Liver (tissue), 9 donors: Measurements from ENCODE around the gene NUP54. TPM values are rescaled to one million over a fixed set of nuclear protein-coding genes. Genes with fewer than 3 reads are reported as not detected.

Experiments
- DNase-seq: peaks from one replicate; pipeline ENCODE4 v3.0.0-alpha.2; 2017; ENCODE audit warnings: low spot score
- H3K27ac ChIP-seq, 2 donors: one replicate each; pipeline ENCODE4 v1.7.0; 2013; ENCODE audit warnings: inconsistent platforms in 2 of 2, low read length in 2 of 2, control low read depth in 1 of 2, low read depth in 1 of 2, mild to moderate bottlenecking in 1 of 2
- H3K27me3 ChIP-seq, 4 donors: one replicate each; pipeline versions ENCODE4 v1.6.1 to v1.7.0; 2013; ENCODE audit warnings: low read length in 3 of 4, inconsistent platforms in 1 of 4, mild to moderate bottlenecking in 1 of 4, moderate library complexity in 1 of 4; ENCODE audit not compliant: control insufficient read depth in 4 of 4, insufficient read depth in 4 of 4
- H3K36me3 ChIP-seq, 4 donors: one replicate each; pipeline versions ENCODE4 v1.6.1 to v1.7.0; 2013; ENCODE audit warnings: low read length in 3 of 4, mild to moderate bottlenecking in 3 of 4, low read depth in 1 of 4, moderate library complexity in 1 of 4; ENCODE audit not compliant: control insufficient read depth in 4 of 4, insufficient read depth in 3 of 4
- H3K4me1 ChIP-seq, 4 donors: one replicate each; pipeline versions ENCODE4 v1.6.1 to v1.7.0; 2013; ENCODE audit warnings: low read length in 3 of 4, mild to moderate bottlenecking in 3 of 4, moderate library complexity in 1 of 4; ENCODE audit not compliant: control insufficient read depth in 4 of 4, insufficient read depth in 4 of 4
- H3K4me3 ChIP-seq, 3 donors: one replicate each; pipeline versions ENCODE4 v1.6.1 to v1.7.0; 2013; ENCODE audit warnings: low read length in 3 of 3, control low read depth in 1 of 3, low read depth in 1 of 3, mild to moderate bottlenecking in 1 of 3
- H3K9ac ChIP-seq, 2 donors: one replicate each; pipeline ENCODE4 v1.7.0; 2013; ENCODE audit warnings: low read length in 2 of 2, mild to moderate bottlenecking in 2 of 2, moderate library complexity in 2 of 2, control low read depth in 1 of 2, low read depth in 1 of 2
- H3K9me3 ChIP-seq, 4 donors: one replicate each; pipeline versions ENCODE4 v1.6.1 to v1.7.0; 2013; ENCODE audit warnings: low read length in 3 of 4; ENCODE audit not compliant: control insufficient read depth in 4 of 4
- EGR1 ChIP-seq, 2 donors: IDR thresholded peaks; 2 replicates each; pipeline ENCODE4 v1.6.1; 2016 to 2018; ENCODE audit warnings: antibody characterized with exemption in 2 of 2, low read depth in 2 of 2
- FOXA1 ChIP-seq: IDR thresholded peaks from 2 replicates; pipeline ENCODE4 v1.6.1; 2016; ENCODE audit warnings: antibody characterized with exemption
- FOXA2 ChIP-seq: IDR thresholded peaks from 2 replicates; pipeline ENCODE4 v1.6.1; 2016; ENCODE audit warnings: antibody characterized with exemption
- GABPA ChIP-seq, 2 donors: IDR thresholded peaks in 1 of 2; conservative IDR thresholded peaks in 1 of 2; 2 replicates each; pipeline ENCODE4 v1.6.1; 2016; ENCODE audit warnings: antibody characterized with exemption in 2 of 2, mild to moderate bottlenecking in 1 of 2, moderate library complexity in 1 of 2
- HNF4A ChIP-seq, 2 donors: conservative IDR thresholded peaks; 2 replicates each; pipeline ENCODE4 v1.6.1; 2016; ENCODE audit warnings: antibody characterized with exemption in 2 of 2, mild to moderate bottlenecking in 2 of 2
- HNF4G ChIP-seq: IDR thresholded peaks from 2 replicates; pipeline ENCODE4 v1.6.1; 2016; ENCODE audit warnings: antibody characterized with exemption
- JUND ChIP-seq, 2 donors: IDR thresholded peaks; 2 replicates each; pipeline ENCODE4 v1.6.1; 2016; ENCODE audit warnings: antibody characterized with exemption in 2 of 2
- NR2F2 ChIP-seq: IDR thresholded peaks from 2 replicates; pipeline ENCODE4 v1.6.1; 2016; ENCODE audit warnings: antibody characterized with exemption
- RAD21 ChIP-seq, 2 donors: IDR thresholded peaks; 2 replicates each; pipeline ENCODE4 v1.6.1; 2016; ENCODE audit warnings: antibody characterized with exemption in 2 of 2, mild to moderate bottlenecking in 2 of 2
- RXRA ChIP-seq, 2 donors: IDR thresholded peaks; 2 replicates each; pipeline ENCODE4 v1.6.1; 2017 to 2018; ENCODE audit warnings: antibody characterized with exemption in 2 of 2, mild to moderate bottlenecking in 1 of 2
- SP1 ChIP-seq: IDR thresholded peaks from 2 replicates; pipeline ENCODE4 v1.6.1; 2018; ENCODE audit warnings: antibody characterized with exemption, mild to moderate bottlenecking
- TAF1 ChIP-seq: conservative IDR thresholded peaks from 2 replicates; pipeline ENCODE4 v1.6.1; 2016; ENCODE audit warnings: antibody characterized with exemption, mild to moderate bottlenecking
- YY1 ChIP-seq: IDR thresholded peaks from 2 replicates; pipeline ENCODE4 v1.6.1; 2016; ENCODE audit warnings: antibody characterized with exemption, mild to moderate bottlenecking
- WGBS: extraction: QIAGEN DNeasy Blood & Tissue Kit; methylation state at CpG from one replicate; pipeline ENCODE4 v1.1.7; 2013; 5-methylcytosine and 5-hydroxymethylcytosine counted together
- polyA plus RNA-seq, 2 donors: library from polyadenylated mRNA; stranded (reverse) in 1 of 2; unstranded in 1 of 2; fragments of 200-250 nt in 1 of 2; fragments of >200 nt in 1 of 2; fragmentation: Nextera tagmentation in 1 of 2; extraction: Ambion mirVana in 1 of 2; gene quantifications; one replicate each; pipeline versions ENCODE4 v1.2.1 to v1.2.3, GENCODE V29; 2013 to 2015
- total RNA-seq, 2 donors: library from RNA; depleted of rRNA; stranded (reverse); fragments of >200 nt; gene quantifications; one replicate each; pipeline ENCODE4 v1.2.3, GENCODE V29; 2014
- TF ChIP-seq, protein P1 (sequence below): IDR thresholded peaks from 2 replicates; pipeline ENCODE4 v1.6.1; 2016; ENCODE audit warnings: antibody characterized with exemption
- TF ChIP-seq, protein P2 (sequence below): IDR thresholded peaks from 2 replicates; pipeline ENCODE4 v1.6.1; 2016; ENCODE audit warnings: antibody characterized with exemption
- TF ChIP-seq, protein P3 (sequence below): IDR thresholded peaks from 2 replicates; pipeline ENCODE4 v1.6.1; 2016; ENCODE audit warnings: antibody characterized with exemption, mild to moderate bottlenecking
- TF ChIP-seq, protein P4 (sequence below): fragments of 150-350 bp; IDR thresholded peaks from 2 replicates; pipeline ENCODE4 v1.5.1; 2017; ENCODE audit warnings: improper control_type of control experiment, low read depth, low read length; ENCODE audit not compliant: missing input control
- TF ChIP-seq, protein P5 (sequence below): IDR thresholded peaks from 2 replicates; pipeline ENCODE4 v1.6.1; 2016; ENCODE audit warnings: antibody characterized with exemption
- donor health status: healthy.
- donor health status: healthy.
- donor health status: healthy.
- donor health status: healthy.
- donor health status: healthy.

NUP54 gene
- total and polyA plus RNA-seq, 4 donors, result 8.3 to 29.3 (median 16.5) TPM

DNA sequence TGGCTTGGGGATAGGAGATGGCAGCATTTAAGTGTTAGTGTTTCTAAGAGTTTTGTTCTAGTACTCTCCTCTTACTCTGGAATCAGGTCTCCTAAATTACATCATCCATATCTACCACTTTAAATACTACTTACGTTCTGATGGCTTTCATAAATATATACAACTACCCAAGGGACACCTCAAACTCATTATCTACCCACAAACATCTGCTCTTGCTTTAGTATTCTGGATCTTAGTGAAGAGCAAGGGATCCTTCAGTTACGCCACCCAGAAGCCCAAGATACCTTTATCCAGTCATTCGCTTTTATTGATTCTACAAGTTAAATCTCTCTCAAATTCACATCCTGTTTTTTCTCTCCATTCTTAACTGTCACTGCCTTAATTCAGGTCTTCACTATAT, 7.0 kb downstream of the NUP54 start:
- DNase-seq, result no peak
- Histone ChIP-seq H3K36me3 (peaks cover 0 to 25% (median 17%) of the 10 kb centered on the region in 4 donors), H3K4me3 (no peak overlapping the region), H3K9me3 (no peaks in the 10 kb centered on the region), H3K27me3 (no peaks in the 10 kb centered on the region), H3K27ac (no peak overlapping the region), H3K9ac (no peak overlapping the region), H3K4me1 (peaks cover 4 to 9% (median 5%) of the 10 kb centered on the region in 4 donors)
- TF ChIP-seq EGR1 (IDR thresholded peaks at IDR 0.05; ENCODE audit: low read depth in 2 of 2) (no peak), JUND (IDR thresholded peaks at IDR 0.05) (no peak), GABPA (IDR thresholded peaks at IDR 0.05 in 1 of 2, conservative IDR thresholded peaks at IDR 0.05 in 1 of 2) (no peak), SP1 (no peak), RAD21 (IDR thresholded peaks at IDR 0.05) (no peak), FOXA1 (no peak), FOXA2 (no peak), RXRA (IDR thresholded peaks at IDR 0.05) (no peak), YY1 (no peak)
- TF ChIP-seq, protein P1, sequence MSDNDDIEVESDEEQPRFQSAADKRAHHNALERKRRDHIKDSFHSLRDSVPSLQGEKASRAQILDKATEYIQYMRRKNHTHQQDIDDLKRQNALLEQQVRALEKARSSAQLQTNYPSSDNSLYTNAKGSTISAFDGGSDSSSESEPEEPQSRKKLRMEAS, result no peak
- TF ChIP-seq, protein P2, sequence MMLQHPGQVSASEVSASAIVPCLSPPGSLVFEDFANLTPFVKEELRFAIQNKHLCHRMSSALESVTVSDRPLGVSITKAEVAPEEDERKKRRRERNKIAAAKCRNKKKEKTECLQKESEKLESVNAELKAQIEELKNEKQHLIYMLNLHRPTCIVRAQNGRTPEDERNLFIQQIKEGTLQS, result no peak
- TF ChIP-seq, protein P3, sequence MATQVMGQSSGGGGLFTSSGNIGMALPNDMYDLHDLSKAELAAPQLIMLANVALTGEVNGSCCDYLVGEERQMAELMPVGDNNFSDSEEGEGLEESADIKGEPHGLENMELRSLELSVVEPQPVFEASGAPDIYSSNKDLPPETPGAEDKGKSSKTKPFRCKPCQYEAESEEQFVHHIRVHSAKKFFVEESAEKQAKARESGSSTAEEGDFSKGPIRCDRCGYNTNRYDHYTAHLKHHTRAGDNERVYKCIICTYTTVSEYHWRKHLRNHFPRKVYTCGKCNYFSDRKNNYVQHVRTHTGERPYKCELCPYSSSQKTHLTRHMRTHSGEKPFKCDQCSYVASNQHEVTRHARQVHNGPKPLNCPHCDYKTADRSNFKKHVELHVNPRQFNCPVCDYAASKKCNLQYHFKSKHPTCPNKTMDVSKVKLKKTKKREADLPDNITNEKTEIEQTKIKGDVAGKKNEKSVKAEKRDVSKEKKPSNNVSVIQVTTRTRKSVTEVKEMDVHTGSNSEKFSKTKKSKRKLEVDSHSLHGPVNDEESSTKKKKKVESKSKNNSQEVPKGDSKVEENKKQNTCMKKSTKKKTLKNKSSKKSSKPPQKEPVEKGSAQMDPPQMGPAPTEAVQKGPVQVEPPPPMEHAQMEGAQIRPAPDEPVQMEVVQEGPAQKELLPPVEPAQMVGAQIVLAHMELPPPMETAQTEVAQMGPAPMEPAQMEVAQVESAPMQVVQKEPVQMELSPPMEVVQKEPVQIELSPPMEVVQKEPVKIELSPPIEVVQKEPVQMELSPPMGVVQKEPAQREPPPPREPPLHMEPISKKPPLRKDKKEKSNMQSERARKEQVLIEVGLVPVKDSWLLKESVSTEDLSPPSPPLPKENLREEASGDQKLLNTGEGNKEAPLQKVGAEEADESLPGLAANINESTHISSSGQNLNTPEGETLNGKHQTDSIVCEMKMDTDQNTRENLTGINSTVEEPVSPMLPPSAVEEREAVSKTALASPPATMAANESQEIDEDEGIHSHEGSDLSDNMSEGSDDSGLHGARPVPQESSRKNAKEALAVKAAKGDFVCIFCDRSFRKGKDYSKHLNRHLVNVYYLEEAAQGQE, result no peak
- TF ChIP-seq, protein P4, sequence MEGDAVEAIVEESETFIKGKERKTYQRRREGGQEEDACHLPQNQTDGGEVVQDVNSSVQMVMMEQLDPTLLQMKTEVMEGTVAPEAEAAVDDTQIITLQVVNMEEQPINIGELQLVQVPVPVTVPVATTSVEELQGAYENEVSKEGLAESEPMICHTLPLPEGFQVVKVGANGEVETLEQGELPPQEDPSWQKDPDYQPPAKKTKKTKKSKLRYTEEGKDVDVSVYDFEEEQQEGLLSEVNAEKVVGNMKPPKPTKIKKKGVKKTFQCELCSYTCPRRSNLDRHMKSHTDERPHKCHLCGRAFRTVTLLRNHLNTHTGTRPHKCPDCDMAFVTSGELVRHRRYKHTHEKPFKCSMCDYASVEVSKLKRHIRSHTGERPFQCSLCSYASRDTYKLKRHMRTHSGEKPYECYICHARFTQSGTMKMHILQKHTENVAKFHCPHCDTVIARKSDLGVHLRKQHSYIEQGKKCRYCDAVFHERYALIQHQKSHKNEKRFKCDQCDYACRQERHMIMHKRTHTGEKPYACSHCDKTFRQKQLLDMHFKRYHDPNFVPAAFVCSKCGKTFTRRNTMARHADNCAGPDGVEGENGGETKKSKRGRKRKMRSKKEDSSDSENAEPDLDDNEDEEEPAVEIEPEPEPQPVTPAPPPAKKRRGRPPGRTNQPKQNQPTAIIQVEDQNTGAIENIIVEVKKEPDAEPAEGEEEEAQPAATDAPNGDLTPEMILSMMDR, result no peak
- 98% methylated on average over 3 of the region's 3 CpGs for WGBS

DNA sequence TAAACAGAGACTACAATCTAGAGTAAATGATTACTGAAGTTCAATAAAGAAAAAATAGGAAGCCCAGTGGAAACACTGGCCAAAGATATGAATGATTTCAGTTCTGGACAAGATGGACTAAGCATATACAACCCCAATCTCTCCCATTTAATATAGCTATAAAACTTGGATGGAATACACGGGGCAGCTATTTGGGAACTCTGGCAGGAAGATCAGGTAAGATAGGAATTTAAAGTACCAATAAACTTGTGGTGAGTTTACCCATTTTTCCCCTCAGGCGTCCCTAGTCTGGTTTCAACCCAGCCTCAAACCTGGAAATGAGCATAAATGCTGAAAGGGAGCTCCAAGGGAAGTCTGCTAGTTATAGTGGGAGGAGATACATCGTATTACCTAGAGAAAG, 20.4 kb downstream of the NUP54 start:
- Histone ChIP-seq H3K9me3 (no peaks in the 10 kb centered on the region), H3K36me3 (peaks cover 2 to 21% (median 11%) of the 10 kb centered on the region in 4 donors), H3K27me3 (no peaks in the 10 kb centered on the region), H3K27ac (no peak overlapping the region), H3K4me3 (no peak overlapping the region), H3K4me1 (no peaks in the 10 kb centered on the region), H3K9ac (no peak overlapping the region)
- DNase-seq, result no peak
- WGBS, result 95% methylated on average over 3 of the region's 3 CpGs
- TF ChIP-seq, protein P4, result no peak
- TF ChIP-seq RAD21 (IDR thresholded peaks at IDR 0.05) (no peak), NR2F2 (no peak), GABPA (IDR thresholded peaks at IDR 0.05 in 1 of 2, conservative IDR thresholded peaks at IDR 0.05 in 1 of 2) (no peak), EGR1 (IDR thresholded peaks at IDR 0.05; ENCODE audit: low read depth in 2 of 2) (no peak), TAF1 (no peak), FOXA1 (no peak), HNF4G (no peak), JUND (IDR thresholded peaks at IDR 0.05) (no peak), HNF4A (conservative IDR thresholded peaks at IDR 0.05) (no peak), FOXA2 (no peak)
- TF ChIP-seq, protein P3, result no peak
- TF ChIP-seq, protein P5, sequence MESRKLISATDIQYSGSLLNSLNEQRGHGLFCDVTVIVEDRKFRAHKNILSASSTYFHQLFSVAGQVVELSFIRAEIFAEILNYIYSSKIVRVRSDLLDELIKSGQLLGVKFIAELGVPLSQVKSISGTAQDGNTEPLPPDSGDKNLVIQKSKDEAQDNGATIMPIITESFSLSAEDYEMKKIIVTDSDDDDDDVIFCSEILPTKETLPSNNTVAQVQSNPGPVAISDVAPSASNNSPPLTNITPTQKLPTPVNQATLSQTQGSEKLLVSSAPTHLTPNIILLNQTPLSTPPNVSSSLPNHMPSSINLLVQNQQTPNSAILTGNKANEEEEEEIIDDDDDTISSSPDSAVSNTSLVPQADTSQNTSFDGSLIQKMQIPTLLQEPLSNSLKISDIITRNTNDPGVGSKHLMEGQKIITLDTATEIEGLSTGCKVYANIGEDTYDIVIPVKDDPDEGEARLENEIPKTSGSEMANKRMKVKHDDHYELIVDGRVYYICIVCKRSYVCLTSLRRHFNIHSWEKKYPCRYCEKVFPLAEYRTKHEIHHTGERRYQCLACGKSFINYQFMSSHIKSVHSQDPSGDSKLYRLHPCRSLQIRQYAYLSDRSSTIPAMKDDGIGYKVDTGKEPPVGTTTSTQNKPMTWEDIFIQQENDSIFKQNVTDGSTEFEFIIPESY, result no peak
- TF ChIP-seq, protein P2, result no peak
